ENCODE data around the gene NLRC5. TPM values are rescaled to one million over a fixed set of nuclear protein-coding genes. Genes with fewer than 3 reads are reported as not detected.

The NLRC5 gene, protein sequence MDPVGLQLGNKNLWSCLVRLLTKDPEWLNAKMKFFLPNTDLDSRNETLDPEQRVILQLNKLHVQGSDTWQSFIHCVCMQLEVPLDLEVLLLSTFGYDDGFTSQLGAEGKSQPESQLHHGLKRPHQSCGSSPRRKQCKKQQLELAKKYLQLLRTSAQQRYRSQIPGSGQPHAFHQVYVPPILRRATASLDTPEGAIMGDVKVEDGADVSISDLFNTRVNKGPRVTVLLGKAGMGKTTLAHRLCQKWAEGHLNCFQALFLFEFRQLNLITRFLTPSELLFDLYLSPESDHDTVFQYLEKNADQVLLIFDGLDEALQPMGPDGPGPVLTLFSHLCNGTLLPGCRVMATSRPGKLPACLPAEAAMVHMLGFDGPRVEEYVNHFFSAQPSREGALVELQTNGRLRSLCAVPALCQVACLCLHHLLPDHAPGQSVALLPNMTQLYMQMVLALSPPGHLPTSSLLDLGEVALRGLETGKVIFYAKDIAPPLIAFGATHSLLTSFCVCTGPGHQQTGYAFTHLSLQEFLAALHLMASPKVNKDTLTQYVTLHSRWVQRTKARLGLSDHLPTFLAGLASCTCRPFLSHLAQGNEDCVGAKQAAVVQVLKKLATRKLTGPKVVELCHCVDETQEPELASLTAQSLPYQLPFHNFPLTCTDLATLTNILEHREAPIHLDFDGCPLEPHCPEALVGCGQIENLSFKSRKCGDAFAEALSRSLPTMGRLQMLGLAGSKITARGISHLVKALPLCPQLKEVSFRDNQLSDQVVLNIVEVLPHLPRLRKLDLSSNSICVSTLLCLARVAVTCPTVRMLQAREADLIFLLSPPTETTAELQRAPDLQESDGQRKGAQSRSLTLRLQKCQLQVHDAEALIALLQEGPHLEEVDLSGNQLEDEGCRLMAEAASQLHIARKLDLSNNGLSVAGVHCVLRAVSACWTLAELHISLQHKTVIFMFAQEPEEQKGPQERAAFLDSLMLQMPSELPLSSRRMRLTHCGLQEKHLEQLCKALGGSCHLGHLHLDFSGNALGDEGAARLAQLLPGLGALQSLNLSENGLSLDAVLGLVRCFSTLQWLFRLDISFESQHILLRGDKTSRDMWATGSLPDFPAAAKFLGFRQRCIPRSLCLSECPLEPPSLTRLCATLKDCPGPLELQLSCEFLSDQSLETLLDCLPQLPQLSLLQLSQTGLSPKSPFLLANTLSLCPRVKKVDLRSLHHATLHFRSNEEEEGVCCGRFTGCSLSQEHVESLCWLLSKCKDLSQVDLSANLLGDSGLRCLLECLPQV (N-terminal part only)
- total RNA-seq = 5.5 and 22.8 TPM in 2 replicates

DNA sequence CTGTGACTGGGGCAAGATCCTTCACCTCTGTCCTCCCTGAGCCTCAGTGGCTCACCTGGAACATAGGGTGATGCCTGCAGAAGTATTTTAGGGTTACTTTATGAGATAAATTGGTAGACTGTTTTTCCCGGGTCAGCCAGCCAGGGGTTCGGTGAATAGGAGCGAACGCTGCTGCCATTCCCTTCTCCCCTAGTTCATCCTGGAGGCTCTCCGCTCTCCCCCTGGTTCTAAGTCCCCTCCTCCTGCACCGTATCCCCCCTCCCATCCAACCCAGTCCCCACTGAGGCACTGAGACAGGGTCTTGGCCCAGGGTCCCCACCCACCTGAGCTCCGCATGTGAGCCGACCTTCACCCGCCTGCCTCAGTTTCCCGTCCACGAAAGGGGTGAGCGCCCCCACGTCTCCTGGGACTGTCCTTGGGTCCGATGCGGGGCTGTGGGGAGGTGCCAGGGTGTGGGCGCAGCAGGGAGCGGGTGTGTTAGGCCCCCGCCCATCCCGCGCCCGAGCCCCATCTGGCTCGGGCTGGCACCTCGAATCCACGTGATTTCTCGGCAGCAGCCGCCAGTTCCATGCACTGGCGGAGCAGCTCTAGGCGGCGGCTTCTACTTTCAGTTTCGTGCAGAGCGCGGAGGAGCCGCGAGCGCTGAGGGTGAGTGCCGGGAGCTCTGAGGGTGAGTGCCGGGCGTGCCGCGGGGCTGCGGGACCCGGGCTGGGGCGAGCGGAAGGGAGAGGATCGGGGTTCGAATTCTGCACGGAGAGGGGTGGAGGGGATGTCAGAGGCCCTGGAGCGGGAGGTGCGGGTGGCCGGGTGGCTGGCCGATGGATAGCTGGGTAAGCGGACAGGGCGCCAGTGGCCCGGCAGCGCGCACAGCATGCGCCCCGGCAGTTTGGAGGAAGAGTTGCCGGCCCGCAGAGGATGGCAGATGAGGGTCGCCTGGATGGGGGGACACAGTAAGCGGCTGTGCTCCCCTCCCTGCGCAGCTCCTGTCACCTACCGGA, at the start of gene NLRC5:
Gene NLRC5, plus strand, starts transcription at position 610 of the 998 bp plus-strand sequence. CDS start 31,156 bp downstream, outside the sequence.

GRCh38 chr16:56961851-56962281, 27.5 kb upstream of the NLRC5 start, which contains the start of gene CETP:
TSS of gene CETP (plus strand) at chr16:56961950. CDS start at chr16:56961980, 30 bp downstream.

GRCh38 chr16:57091975-57092785, 102.8 kb downstream of the NLRC5 start, which contains the start of gene CPNE2:
TSS of gene CPNE2 (plus strand) at chr16:57092583. CDS start at chr16:57110743, 18,160 bp downstream.

Other genes with a start within 250 kb of the NLRC5 start
- not detected in 2 replicates for gene SLC12A3, start 124.3 kb upstream of the NLRC5 start, total RNA-seq
- gene HERPUD1, start 57.4 kb upstream of the NLRC5 start, total RNA-seq = 39.0 and 52.6 TPM in 2 replicates
- 0.65 and 1.5 TPM in 2 replicates for gene CETP, start 27.6 kb upstream of the NLRC5 start, total RNA-seq
- 47.6 and 49.0 TPM in 2 replicates for gene CPNE2, start 103.0 kb downstream of the NLRC5 start, total RNA-seq
- 84.8 and 96.1 TPM in 2 replicates for gene PSME3IP1, start 196.5 kb downstream of the NLRC5 start, total RNA-seq
- gene RSPRY1, start 196.8 kb downstream of the NLRC5 start, total RNA-seq = 66.7 and 66.9 TPM in 2 replicates

Measured in epithelial cell of umbilical artery (primary cell).